GM19372 (cell line): ENCODE measurements around the gene PYDC1.
"Not testable (repeated sequence)": the region's sequence is repeated elsewhere in the genome, so short reads cannot be mapped to it uniquely, and the experiment has no call there.

ENCODE experiments used
- ATAC-seq: cut with Tn5 transposase; IDR thresholded peaks from one replicate; pipeline ENCODE4 v1.9.1; 2021; ENCODE audit warnings: mild to moderate bottlenecking, low read depth, moderate library complexity; ENCODE audit not compliant: unreplicated experiment

PYDC1 gene

GRCh38 chr16:31183432-31184428, 33.2 kb downstream of the PYDC1 start:
- no peak for ATAC-seq

DNA sequence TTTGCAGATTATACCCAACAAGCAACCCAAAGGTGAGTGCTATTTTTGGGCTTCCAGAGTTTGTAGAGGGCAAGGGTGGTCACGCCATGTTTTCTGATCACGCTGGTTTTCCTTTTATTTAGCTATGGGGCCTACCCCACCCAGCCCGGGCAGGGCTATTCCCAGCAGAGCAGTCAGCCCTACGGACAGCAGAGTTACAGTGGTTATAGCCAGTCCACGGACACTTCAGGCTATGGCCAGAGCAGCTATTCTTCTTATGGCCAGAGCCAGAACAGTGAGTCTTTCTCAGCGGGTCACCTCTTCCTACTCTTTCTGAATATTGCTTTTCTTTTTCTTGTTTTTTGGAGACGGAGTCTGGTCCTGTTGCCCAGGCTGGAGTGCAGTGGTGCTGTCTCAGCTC, 34.5 kb downstream of the PYDC1 start:
- ATAC-seq = no peak

GRCh38 chr16:31181102-31181830, 35.7 kb downstream of the PYDC1 start:
- ATAC-seq = no peak

DNA sequence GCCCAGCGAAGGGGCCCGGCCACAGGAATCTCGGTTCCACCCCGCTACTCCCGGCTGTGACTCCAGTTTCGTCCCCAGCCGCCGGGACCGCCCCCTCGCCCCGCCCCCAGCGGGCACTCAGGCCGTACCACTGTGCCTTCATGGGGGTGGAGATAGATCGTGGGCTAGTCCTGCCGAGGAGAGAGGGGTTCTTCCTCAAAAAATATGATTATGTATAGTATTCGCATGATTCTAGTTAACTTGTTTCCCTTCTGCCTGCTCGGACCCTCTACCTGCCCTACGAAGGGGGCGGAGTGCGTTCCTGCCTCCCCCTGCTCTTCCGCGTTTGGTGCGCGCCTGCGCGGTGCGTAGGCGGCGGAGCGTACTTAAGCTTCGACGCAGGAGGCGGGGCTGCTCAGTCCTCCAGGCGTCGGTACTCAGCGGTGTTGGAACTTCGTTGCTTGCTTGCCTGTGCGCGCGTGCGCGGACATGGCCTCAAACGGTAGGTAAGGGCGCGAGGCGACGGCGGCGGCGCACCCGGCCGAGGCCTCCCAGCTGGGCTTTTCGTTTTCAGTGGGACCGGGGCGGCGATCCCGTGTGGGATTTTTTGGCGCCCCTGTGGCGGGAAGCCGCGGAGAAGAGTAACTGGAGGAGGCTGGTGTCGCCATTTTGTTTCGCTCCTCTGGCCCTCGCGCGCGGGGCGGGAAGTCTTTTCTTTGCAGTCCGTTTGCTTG, 37.0 kb downstream of the PYDC1 start, which contains the start of gene FUS:
FUS (plus strand) TSS at position 393 of the 713 bp plus-strand sequence; CDS start at position 469, 76 bp downstream.
- ATAC-seq = peak; percentile 49

GRCh38 chr16:31179219-31179746, 37.7 kb downstream of the PYDC1 start:
- ATAC-seq = no peak

DNA sequence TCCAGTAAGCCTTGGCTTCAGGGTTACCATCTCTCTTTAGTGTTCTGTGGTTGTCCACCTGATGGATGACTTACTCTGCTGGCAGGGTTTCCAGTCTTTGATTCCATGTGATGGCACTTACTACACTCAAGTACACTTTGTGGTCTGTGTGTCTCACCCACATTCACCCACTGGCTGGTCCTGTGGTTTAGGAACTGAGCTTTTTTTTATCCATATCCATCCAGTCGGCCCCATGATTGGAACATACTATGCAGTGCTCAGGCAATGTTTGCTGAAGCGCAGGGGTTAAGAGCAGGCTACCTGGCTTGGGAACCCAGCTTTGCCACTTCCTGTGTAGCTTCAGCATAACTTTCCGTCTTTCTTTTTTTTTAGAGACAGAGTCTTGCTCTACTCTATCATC, 39.8 kb downstream of the PYDC1 start:
- ATAC-seq = no peak

DNA sequence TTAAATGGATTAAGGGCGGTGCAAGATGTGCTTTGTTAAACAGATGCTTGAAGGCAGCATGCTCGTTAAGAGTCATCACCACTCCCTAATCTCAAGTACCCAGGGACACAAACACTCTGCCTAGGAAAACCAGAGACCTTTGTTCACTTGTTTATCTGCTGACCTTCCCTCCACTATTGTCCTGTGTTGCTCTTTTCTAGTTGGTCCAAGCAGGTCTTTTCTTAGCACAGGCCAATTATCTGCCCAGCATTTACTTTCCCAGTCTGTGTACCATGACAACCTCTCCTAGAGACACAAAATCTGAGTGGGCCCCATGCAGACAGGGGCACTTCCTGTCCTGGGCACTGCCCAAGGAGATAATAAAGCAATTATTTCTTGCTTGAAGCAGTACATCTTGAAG, 46.9 kb downstream of the PYDC1 start:
- ATAC-seq = not testable (repeated sequence)

GRCh38 chr16:31168848-31169247, 48.1 kb downstream of the PYDC1 start:
- ATAC-seq = no peak

DNA sequence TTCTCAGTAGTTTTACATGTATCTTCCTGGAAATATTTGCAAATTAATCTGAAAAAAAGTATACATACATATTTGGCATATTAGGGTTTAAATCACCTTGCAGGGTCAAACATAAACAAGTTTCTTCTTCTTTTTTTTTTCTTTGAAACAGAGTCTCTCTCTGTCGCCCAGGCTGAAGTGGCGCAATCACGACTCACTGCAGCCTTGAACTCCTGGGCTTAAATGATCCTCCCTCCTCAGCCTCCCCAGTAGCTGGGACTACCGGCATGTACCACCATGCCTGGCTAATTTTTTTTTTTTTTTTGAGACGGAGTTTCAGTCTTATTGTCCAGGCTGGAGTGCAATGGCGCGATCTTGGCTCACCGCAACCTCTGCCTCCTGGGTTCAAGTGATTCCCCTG, 49.6 kb downstream of the PYDC1 start:
- ATAC-seq = no peak
